ENCODE data around the gene TACC2.
"Not testable (repeated sequence)": the region's sequence is repeated elsewhere in the genome, so short reads cannot be mapped to it uniquely, and the experiment has no call there.

Gene TACC2

DNA sequence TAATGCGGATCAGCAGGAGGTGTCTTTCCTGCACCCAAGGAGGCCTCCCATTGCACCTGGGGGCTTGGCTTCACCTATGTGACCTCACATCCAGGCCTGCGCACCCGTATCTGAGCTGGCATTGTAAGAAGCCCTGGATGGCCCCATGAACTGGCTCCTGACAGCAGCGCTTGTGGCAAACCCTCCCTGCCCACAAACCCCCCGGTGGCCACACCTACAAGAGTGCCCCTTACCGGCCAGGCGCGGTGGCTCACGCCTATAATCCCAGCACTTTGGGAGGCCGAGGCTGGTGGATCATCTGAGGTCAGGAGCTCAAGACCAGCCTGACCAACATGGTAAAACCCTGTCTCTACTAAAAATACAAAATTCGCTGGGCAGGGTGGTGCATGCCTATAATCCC is 107.2 kb downstream of the TACC2 start:
- not testable (repeated sequence) for H3K36me3 ChIP-seq (ENCODE audit: control insufficient read depth, insufficient read depth, low read length); H3K4me3 ChIP-seq (ENCODE audit: extremely low read depth, insufficient read depth, low read length, poor library complexity, severe bottlenecking)
- WGBS, 2 experiments (ENCODE audit: insufficient coverage in 2 of 2): 90 to 100% methylated on average over 4 to 10 of the region's 11 CpGs

DNA sequence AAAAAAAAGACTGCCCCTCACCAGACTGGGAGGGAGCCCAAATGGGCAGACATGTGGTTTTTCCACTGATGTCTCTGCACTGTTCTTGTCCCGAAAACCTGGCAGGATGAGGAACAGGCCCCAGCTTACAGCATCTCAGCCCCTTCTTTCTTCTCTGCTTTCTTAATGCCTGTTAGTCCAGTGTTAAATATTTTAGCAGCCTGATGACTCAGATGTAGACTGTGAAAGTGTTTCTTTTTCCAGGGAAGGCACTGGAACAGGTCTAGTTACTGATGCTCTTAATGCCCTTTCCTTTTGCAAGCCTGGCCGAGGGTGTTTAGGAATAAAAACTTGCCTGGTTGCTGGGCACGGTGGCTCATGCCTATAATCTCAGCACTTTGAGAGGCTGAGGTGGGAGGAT is 107.7 kb downstream of the TACC2 start:
- 83 to 94% methylated on average over 2 to 3 of the region's 3 CpGs for WGBS, 2 experiments (ENCODE audit: insufficient coverage in 2 of 2)
- Histone ChIP-seq H3K27ac (ENCODE audit: low read depth, low read length, severe bottlenecking) (no peak overlapping the region), H3K9me3 (ENCODE audit: control insufficient read depth, low read length) (no peaks in the 10 kb centered on the region), H3K4me3 (ENCODE audit: extremely low read depth, insufficient read depth, low read length, poor library complexity, severe bottlenecking) (no peak overlapping the region), H3K36me3 (ENCODE audit: control insufficient read depth, insufficient read depth, low read length) (no peaks in the 10 kb centered on the region), H3K4me1 (ENCODE audit: control insufficient read depth, insufficient read depth, low read length, poor library complexity, severe bottlenecking) (no peaks in the 10 kb centered on the region)

More for the DNA sequence above, 107.2 kb downstream of the TACC2 start:
- H3K9me3 ChIP-seq (ENCODE audit: control insufficient read depth, low read length); H3K4me1 ChIP-seq (ENCODE audit: control insufficient read depth, insufficient read depth, low read length, poor library complexity, severe bottlenecking); H3K27ac ChIP-seq (ENCODE audit: low read depth, low read length, severe bottlenecking): not testable (repeated sequence)

DNA sequence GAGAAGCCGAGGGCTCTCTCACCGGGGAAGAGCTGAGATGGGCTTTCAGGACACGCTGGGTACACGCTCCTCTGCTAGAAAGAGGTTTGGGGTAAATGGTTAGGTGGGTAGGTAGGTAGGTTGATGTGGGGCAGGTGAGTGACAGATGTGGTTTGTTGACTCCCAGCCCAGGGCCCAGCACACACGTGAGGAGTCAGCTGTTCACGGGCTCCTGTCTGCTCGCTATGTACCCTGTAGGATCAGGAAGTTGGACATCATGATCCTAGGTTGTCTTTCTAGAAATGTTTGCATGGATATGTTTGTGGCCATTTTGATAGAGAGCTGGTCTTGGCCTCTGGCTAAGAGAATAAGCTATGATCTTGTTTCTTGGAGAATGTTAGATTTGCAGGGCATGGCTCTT is 109.0 kb downstream of the TACC2 start:
- H3K9me3 ChIP-seq (ENCODE audit: control insufficient read depth, low read length): no peaks in the 10 kb centered on the region
- H3K27ac ChIP-seq (ENCODE audit: low read depth, low read length, severe bottlenecking): no peak overlapping the region
- WGBS, 2 experiments (ENCODE audit: insufficient coverage in 2 of 2): 92 to 95% methylated on average over 5 to 7 of the region's 7 CpGs
- no peaks in the 10 kb centered on the region for H3K36me3 ChIP-seq (ENCODE audit: control insufficient read depth, insufficient read depth, low read length)
- no peaks in the 10 kb centered on the region for H3K4me1 ChIP-seq (ENCODE audit: control insufficient read depth, insufficient read depth, low read length, poor library complexity, severe bottlenecking)
- H3K4me3 ChIP-seq (ENCODE audit: extremely low read depth, insufficient read depth, low read length, poor library complexity, severe bottlenecking): no peak overlapping the region

DNA sequence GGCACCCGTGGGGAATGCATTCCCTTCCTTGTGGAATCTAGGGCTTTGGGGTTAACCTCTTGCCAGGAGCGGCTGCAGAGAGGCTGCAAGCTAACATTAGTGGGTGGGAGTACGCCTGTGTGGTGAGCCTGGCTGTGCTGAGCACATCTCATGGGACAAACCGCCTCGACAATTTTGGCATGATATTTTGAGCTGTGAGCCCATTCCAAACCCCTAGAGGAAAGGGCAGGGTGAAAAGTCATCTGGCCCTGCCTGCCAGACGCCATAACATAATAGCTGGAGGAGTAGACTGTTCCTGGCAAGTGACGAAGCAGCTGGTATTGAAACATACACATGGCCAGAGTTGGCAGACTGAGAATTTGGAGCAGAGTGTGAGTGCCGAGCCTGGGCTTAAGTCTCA is 110.0 kb downstream of the TACC2 start:
- no peak overlapping the region for H3K27ac ChIP-seq (ENCODE audit: low read depth, low read length, severe bottlenecking)
- no peak overlapping the region for H3K4me3 ChIP-seq (ENCODE audit: extremely low read depth, insufficient read depth, low read length, poor library complexity, severe bottlenecking)
- 84 to 91% methylated on average over 8 of the region's 8 CpGs for WGBS, 2 experiments (ENCODE audit: insufficient coverage in 2 of 2)
- H3K9me3 ChIP-seq (ENCODE audit: control insufficient read depth, low read length): no peaks in the 10 kb centered on the region
- no peaks in the 10 kb centered on the region for H3K36me3 ChIP-seq (ENCODE audit: control insufficient read depth, insufficient read depth, low read length)
- H3K4me1 ChIP-seq (ENCODE audit: control insufficient read depth, insufficient read depth, low read length, poor library complexity, severe bottlenecking): no peaks in the 10 kb centered on the region

DNA sequence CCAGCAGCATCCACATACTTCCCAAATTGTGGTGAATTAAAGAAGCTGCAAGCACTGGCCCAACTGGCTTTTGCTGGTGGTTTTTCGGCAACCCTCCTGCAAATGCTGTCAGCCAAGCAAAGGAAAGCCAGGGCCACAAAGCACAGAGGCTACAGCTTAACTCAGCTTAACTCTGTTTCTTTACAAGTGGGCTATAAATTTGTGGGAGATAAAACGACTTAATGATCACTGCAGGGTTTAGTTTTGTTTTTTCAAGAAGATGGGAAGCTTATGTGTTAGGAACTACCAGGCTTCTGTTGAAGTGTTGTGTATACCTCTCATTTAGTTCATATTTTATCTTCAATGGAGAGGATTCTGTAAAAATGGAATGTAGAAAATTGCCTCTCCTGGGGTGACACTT is 110.6 kb downstream of the TACC2 start:
- Histone ChIP-seq H3K36me3 (ENCODE audit: control insufficient read depth, insufficient read depth, low read length) (no peaks in the 10 kb centered on the region), H3K9me3 (ENCODE audit: control insufficient read depth, low read length) (no peaks in the 10 kb centered on the region), H3K4me3 (ENCODE audit: extremely low read depth, insufficient read depth, low read length, poor library complexity, severe bottlenecking) (no peak overlapping the region), H3K4me1 (ENCODE audit: control insufficient read depth, insufficient read depth, low read length, poor library complexity, severe bottlenecking) (no peaks in the 10 kb centered on the region), H3K27ac (ENCODE audit: low read depth, low read length, severe bottlenecking) (no peak overlapping the region)
- whole genome bisulfite sequencing, 2 experiments (ENCODE audit: insufficient coverage in 2 of 2): 90 to 100% methylated on average over 1 to 2 of the region's 2 CpGs

DNA sequence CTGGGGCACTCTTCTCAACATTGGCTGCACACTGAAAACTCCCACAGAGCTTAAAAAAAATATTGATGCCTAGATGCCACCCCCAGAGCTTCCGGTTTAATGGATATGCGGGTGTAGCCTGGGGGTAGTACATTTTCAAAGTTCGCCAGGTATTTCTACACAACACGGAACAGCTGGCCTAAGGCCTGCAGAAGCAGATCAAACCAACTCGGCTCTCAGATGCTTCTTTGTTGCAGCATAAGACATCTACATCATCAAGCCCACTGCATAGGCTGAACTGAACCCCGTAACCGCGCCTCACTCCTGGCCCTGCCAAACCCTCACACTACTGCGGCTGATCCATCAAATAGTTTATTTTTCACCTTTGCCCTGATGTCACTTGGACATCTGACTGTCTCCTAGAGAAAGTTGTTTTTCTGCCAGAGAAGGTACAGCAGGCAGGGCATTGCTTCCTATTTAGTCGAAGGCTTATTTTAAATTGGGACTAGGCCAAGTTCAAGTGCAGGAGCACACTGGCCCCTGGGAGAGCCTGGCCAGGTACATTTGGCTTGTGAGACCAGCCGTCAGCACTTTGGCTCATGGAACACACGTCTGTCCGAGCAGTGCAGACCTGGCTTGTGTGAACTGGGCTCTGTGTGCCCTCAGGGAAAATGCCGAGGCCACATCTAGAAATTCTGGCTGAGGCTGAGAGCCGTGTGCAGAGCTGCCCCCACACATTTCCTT is 113.3 kb downstream of the TACC2 start:
- H3K4me1 ChIP-seq (ENCODE audit: control insufficient read depth, insufficient read depth, low read length, poor library complexity, severe bottlenecking): no peaks in the 10 kb centered on the region
- no peaks in the 10 kb centered on the region for H3K9me3 ChIP-seq (ENCODE audit: control insufficient read depth, low read length)
- H3K4me3 ChIP-seq (ENCODE audit: extremely low read depth, insufficient read depth, low read length, poor library complexity, severe bottlenecking): no peak overlapping the region
- H3K36me3 ChIP-seq (ENCODE audit: control insufficient read depth, insufficient read depth, low read length): no peaks in the 10 kb centered on the region
- no peak overlapping the region for H3K27ac ChIP-seq (ENCODE audit: low read depth, low read length, severe bottlenecking)
- WGBS, 2 experiments (ENCODE audit: insufficient coverage in 2 of 2): 97% methylated on average over 13 of the region's 15 CpGs

DNA sequence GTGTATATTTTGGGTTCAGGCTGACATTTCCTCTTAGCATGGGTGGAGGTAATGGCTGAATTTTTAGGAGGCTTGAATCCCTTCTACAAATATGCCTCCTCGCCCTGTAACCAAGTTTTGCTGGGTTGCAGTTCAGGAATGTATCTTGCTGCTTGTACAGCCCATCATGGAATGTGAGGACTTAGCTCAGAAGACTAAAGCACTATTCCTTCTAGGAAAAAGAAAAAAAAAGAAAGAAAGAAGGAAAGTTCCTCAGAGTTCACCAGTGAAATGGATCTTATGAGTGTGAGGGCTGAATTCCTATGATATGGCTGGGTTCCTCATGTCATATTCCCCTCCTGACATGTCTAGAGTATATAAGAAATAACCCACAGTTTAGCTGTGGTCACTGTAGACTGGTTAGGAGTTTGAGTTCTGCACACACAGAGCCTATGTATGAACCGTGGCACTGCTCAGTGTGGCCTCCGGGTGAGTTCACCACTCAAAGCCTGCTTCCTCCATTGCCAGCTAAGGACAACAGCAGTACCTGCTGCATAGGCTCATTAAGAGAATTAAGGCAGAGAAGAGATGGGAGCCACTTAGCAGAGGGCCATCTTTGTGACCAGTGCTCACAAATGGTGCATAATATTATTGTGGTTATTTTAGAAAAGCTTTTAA is 114.0 kb downstream of the TACC2 start:
- Histone ChIP-seq H3K36me3 (ENCODE audit: control insufficient read depth, insufficient read depth, low read length) (no peaks in the 10 kb centered on the region), H3K4me1 (ENCODE audit: control insufficient read depth, insufficient read depth, low read length, poor library complexity, severe bottlenecking) (no peaks in the 10 kb centered on the region), H3K9me3 (ENCODE audit: control insufficient read depth, low read length) (no peaks in the 10 kb centered on the region), H3K27ac (ENCODE audit: low read depth, low read length, severe bottlenecking) (no peak overlapping the region), H3K4me3 (ENCODE audit: extremely low read depth, insufficient read depth, low read length, poor library complexity, severe bottlenecking) (no peak overlapping the region)
- WGBS, 2 experiments (ENCODE audit: insufficient coverage in 2 of 2): 100% methylated on average over 2 of the region's 3 CpGs

DNA sequence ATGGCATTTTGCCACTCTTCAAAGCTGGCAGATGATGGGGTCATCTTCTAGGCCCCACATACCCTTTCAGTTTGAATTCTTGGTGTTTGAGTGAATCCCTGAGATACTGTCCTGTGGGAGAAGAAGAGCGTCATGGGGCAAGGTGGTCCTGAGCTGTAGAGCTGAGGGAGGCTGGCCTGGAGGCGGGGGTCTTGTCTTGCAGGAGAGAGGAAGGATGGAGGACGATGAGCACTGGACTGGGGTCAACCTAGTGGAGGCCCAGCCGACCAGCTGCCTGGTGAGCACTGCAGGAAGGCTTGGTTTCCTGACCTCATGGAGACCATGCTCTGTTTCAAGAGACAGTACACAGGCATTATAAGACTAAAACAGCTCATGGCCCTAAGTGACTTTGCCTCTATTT is 114.6 kb downstream of the TACC2 start:
- Histone ChIP-seq H3K4me1 (ENCODE audit: control insufficient read depth, insufficient read depth, low read length, poor library complexity, severe bottlenecking) (no peaks in the 10 kb centered on the region), H3K9me3 (ENCODE audit: control insufficient read depth, low read length) (no peaks in the 10 kb centered on the region), H3K4me3 (ENCODE audit: extremely low read depth, insufficient read depth, low read length, poor library complexity, severe bottlenecking) (no peak overlapping the region), H3K27ac (ENCODE audit: low read depth, low read length, severe bottlenecking) (no peak overlapping the region), H3K36me3 (ENCODE audit: control insufficient read depth, insufficient read depth, low read length) (no peaks in the 10 kb centered on the region)
- WGBS, 2 experiments (ENCODE audit: insufficient coverage in 2 of 2): 85 to 86% methylated on average over 3 to 4 of the region's 4 CpGs

DNA sequence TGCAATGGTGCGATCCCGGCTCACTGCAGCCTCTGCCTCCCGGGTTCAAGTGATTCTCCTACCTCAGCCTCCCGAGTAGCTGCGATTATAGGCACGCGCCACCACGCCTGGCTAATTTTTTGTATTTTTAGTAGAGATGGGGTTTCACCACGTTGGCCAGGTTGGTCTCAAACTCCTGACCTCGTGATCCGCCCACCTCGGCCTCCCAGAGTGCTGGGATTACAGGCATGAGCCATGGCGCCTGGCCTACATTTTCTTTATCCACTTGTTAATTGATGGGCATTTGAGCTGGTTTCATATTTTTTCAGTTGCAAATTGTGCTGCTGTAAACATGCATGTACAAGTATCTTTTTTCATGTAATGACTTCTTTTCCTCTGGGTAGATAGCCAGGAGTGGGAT is 119.8 kb downstream of the TACC2 start:
- H3K9me3 ChIP-seq (ENCODE audit: control insufficient read depth, low read length); H3K4me1 ChIP-seq (ENCODE audit: control insufficient read depth, insufficient read depth, low read length, poor library complexity, severe bottlenecking); H3K27ac ChIP-seq (ENCODE audit: low read depth, low read length, severe bottlenecking); H3K4me3 ChIP-seq (ENCODE audit: extremely low read depth, insufficient read depth, low read length, poor library complexity, severe bottlenecking); H3K36me3 ChIP-seq (ENCODE audit: control insufficient read depth, insufficient read depth, low read length): not testable (repeated sequence)
- WGBS, 2 experiments (ENCODE audit: insufficient coverage in 2 of 2): 92 to 95% methylated on average over 4 to 8 of the region's 13 CpGs

DNA sequence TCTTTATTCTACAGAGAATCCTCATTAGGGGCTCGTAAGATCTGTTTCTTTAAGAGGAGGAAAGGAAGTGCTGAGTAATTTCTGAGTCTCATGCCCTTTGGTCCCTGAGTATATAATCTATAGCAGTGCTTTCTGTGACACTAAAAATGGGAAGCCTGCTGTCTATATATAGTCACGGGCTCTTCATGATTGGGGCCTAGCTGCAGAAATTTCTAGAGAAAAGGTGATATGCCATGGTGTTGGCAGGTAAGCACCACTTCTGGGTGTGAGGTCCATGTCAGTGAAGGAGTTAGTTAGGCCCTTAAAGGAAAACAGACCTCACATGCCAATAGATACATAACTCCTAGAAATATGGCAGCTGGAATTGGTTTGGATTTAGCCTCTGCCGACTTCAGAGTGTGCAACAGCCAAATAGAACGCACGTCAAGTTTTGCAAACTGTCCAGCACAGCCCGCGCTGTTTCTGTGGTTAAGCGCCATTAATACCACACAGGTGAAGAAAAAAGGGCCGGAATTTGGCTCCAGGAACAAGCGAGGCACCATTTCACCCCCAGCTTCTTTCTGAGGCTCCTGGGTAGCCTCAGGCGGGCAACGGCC is 123.2 kb downstream of the TACC2 start:
- peaks cover 19% of the 10 kb centered on the region for H3K4me1 ChIP-seq (ENCODE audit: control insufficient read depth, insufficient read depth, low read length, poor library complexity, severe bottlenecking)
- peak overlapping the region; percentile 98 for H3K27ac ChIP-seq (ENCODE audit: low read depth, low read length, severe bottlenecking)
- H3K9me3 ChIP-seq (ENCODE audit: control insufficient read depth, low read length): no peaks in the 10 kb centered on the region
- H3K36me3 ChIP-seq (ENCODE audit: control insufficient read depth, insufficient read depth, low read length): no peaks in the 10 kb centered on the region
- H3K4me3 ChIP-seq (ENCODE audit: extremely low read depth, insufficient read depth, low read length, poor library complexity, severe bottlenecking): peak overlapping the region; percentile 86
- WGBS, 2 experiments (ENCODE audit: insufficient coverage in 2 of 2): 66 to 73% methylated on average over 11 of the region's 12 CpGs

DNA sequence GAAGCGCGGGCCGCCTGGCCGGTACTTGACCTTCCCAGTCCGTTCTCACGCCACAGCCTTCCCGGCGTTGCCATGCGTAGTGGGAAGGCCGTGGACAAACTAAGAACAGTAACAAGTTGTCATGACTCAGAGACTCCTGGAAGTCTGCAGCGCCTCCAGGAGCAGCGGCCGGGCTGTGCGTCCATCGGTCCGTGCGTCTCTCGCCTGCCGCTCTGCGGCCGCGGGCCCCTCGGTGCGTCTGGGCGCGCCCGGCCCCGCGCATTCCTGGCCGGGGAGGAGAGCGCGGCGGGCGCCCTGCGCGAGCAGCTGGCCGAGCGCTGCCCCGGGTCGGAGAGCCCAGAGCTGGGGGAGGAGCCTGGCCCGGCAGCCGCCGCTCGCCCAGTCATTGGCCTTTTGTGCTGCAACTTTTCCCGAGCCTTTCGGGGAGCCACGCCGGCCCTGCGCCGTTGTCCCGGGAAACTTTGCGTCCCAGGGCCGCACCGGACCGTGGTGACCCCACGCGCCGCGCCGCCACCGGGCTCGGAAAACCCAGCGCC is 123.7 kb downstream of the TACC2 start:
- WGBS, 2 experiments (ENCODE audit: insufficient coverage in 2 of 2): 0 to 1% methylated on average over 46 to 52 of the region's 63 CpGs
- Histone ChIP-seq H3K4me1 (ENCODE audit: control insufficient read depth, insufficient read depth, low read length, poor library complexity, severe bottlenecking) (peaks cover 19% of the 10 kb centered on the region), H3K27ac (ENCODE audit: low read depth, low read length, severe bottlenecking) (peak overlapping the region; percentile 98), H3K9me3 (ENCODE audit: control insufficient read depth, low read length) (no peaks in the 10 kb centered on the region), H3K36me3 (ENCODE audit: control insufficient read depth, insufficient read depth, low read length) (no peaks in the 10 kb centered on the region), H3K4me3 (ENCODE audit: extremely low read depth, insufficient read depth, low read length, poor library complexity, severe bottlenecking) (peak overlapping the region; percentile 86)

All from mesodermal cell (in vitro differentiated cells).